ENCODE data around the gene DRGX.

Gene DRGX

GRCh38 chr10:49353026-49353894, 42.6 kb downstream of the DRGX start:
- CTCF ChIA-PET = no interaction called here
- POLR2A ChIA-PET = interaction anchor here (0.6 kb wide), 1 partner anchor 214 kb away, joined by 3 read pairs; no protein-coding TSS in a partner anchor
- no peak for TF ChIP-seq CTCF (IDR thresholded peaks at IDR 0.05; ENCODE audit: insufficient read depth, low read length, missing control alignments)
- H3K4me3 ChIP-seq (ENCODE audit: low read depth, low read length) = no peak overlapping the region
- DNase-seq (ENCODE audit: low read depth, low spot score) = no peak

- POLR2A ChIA-PET = interaction anchor here (0.6 kb wide), 1 partner anchor 213 kb away, joined by 3 read pairs; no protein-coding TSS in a partner anchor
- DNase-seq (ENCODE audit: low read depth, low spot score) = no peak
- no peak overlapping the region for H3K4me3 ChIP-seq (ENCODE audit: low read depth, low read length)
- CTCF ChIA-PET = no interaction called here
- no peak for TF ChIP-seq CTCF (IDR thresholded peaks at IDR 0.05; ENCODE audit: insufficient read depth, low read length, missing control alignments)
These were observed 43.6 kb downstream of the DRGX start for GRCh38 chr10:49352323-49352722.

GRCh38 chr10:49351669-49352068, 44.2 kb downstream of the DRGX start:
- TF ChIP-seq CTCF (IDR thresholded peaks at IDR 0.05; ENCODE audit: insufficient read depth, low read length, missing control alignments) = no peak
- ChIA-PET CTCF (no interaction called here), POLR2A (no interaction called here)
- DNase-seq (ENCODE audit: low read depth, low spot score) = no peak
- H3K4me3 ChIP-seq (ENCODE audit: low read depth, low read length) = no peak overlapping the region

GRCh38 chr10:49350846-49351532, 44.9 kb downstream of the DRGX start:
- POLR2A ChIA-PET = no interaction called here
- CTCF ChIA-PET = no interaction called here

GRCh38 chr10:49350138-49350537, 45.8 kb downstream of the DRGX start:
- POLR2A ChIA-PET = no interaction called here
- no peak for TF ChIP-seq CTCF (IDR thresholded peaks at IDR 0.05; ENCODE audit: insufficient read depth, low read length, missing control alignments)
- no peak overlapping the region for H3K4me3 ChIP-seq (ENCODE audit: low read depth, low read length)
- CTCF ChIA-PET = no interaction called here
- no peak for DNase-seq (ENCODE audit: low read depth, low spot score)

More at GRCh38 chr10:49350846-49351532, 44.9 kb downstream of the DRGX start:
- no peak for DNase-seq (ENCODE audit: low read depth, low spot score)
- no peak overlapping the region for H3K4me3 ChIP-seq (ENCODE audit: low read depth, low read length)
- no peak for TF ChIP-seq CTCF (IDR thresholded peaks at IDR 0.05; ENCODE audit: insufficient read depth, low read length, missing control alignments)

- no peak overlapping the region for H3K4me3 ChIP-seq (ENCODE audit: low read depth, low read length)
- no peak for DNase-seq (ENCODE audit: low read depth, low spot score)
- no peak for TF ChIP-seq CTCF (IDR thresholded peaks at IDR 0.05; ENCODE audit: insufficient read depth, low read length, missing control alignments)
- CTCF ChIA-PET = no interaction called here
- POLR2A ChIA-PET = no interaction called here
These were observed 46.5 kb downstream of the DRGX start for GRCh38 chr10:49349390-49349789.
